ENCODE results near the gene NFKB1.

Gene NFKB1

GRCh38 chr4:102596532-102596931 lies 95.4 kb downstream of the NFKB1 start:
- in situ Hi-C loops (cut with HindIII; ENCODE audit: low sequenced_read_pairs) = no loop called here

DNA sequence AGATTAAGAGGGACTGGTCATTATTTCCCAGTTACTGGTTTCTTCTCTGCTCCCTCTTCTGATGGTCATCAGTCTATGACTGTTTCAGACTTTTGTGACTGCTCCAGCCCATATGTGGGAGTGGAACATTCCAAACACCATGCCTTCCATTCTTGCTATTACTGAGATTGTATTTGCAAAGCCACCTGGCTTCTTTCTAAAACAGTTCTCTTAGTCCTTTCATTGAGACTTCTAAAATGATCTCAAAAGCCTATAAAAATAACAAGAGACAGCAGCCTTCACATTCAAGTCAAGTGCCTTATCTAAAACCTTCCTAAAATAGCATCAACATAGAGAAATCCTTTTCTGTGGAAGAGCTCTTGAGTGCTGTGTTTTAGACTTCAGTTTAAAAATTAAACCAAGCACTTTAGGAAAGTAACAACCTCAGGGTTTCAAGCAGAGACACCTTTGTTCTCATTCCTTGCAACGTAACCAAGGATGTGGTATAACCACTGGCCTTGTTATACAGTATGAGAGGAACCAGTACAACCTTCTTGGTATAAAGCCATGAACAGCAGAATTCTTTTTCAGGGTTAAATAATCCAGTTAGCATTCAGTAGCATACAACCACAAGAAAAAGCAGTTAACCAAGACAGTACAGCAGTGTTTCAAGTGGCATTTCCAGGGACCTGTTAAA lies 97.1 kb downstream of the NFKB1 start:
- in situ Hi-C loops (cut with HindIII; ENCODE audit: low sequenced_read_pairs) = no loop called here

DNA sequence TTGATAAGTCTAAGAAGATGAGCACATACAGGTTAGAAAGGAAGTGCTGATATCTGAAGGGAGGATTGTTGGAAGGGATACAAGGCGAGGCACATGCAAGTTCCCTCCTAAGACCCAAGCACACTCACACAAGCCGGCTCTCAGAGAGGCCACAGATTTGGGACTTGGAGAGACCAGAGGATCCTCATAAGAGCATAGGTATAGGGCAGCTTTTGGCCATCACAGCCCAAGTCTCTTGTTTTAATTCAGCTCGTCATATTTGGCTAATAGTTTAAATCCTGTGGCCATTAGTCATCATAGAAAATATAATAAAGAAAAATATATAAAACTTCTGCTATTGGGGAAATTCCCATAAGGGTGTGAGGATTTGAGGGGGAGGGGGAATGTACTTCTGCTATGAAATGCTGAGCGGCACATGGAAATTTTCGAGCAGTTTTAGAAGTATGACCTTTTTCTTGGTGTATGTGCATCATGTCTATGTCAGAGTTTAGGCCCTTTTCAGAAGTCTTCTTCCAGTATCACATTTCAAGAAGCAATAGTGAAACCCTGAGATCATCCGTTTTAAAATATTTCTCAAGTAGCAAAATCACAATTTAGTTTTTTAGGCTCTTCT lies 97.7 kb downstream of the NFKB1 start:
- in situ Hi-C loops (cut with HindIII; ENCODE audit: low sequenced_read_pairs) = no loop called here

DNA sequence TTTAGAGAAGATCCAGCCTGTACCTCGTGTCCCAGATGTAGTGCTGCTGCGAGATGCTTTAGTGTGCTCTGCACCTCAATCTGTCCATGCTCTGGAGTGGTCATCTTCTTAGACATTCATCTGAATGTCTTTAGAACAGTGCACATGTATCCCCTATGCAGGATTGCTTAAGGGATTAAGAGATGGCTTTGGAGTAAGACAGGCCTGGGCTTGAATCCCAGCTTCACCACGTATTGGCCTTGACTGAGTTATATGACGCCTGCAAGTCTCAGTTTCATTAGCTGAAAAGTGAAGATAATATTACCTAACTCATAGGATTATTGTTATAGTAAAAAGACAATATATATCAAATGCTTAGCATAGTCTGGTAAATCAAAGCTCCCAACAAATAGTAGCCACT lies 98.3 kb downstream of the NFKB1 start:
- in situ Hi-C loops (cut with HindIII; ENCODE audit: low sequenced_read_pairs) = no loop called here

DNA sequence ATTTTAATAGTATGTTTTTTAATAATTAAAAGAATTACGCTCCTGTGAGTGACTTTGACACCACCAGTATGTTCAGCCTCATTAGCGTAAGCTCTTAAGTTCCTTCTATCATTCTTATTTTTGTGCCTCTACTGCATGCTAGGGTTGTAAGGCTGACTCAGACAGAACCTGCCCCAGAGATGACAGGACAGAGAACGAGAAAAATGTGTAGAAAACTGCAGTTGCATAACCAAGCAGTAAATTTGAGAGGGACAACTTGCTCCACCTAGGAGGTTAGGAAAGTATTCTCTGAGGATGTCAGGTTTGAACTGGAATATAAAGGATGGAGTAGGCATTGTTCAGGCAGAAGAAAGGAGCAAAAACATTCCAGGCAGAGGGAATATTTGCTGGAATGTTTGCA lies 98.7 kb downstream of the NFKB1 start:
- in situ Hi-C loops (cut with HindIII; ENCODE audit: low sequenced_read_pairs) = loop anchor here (25.0 kb wide), 1 partner anchor 412 kb away; the partner anchor contains the start of gene SLC9B1

DNA sequence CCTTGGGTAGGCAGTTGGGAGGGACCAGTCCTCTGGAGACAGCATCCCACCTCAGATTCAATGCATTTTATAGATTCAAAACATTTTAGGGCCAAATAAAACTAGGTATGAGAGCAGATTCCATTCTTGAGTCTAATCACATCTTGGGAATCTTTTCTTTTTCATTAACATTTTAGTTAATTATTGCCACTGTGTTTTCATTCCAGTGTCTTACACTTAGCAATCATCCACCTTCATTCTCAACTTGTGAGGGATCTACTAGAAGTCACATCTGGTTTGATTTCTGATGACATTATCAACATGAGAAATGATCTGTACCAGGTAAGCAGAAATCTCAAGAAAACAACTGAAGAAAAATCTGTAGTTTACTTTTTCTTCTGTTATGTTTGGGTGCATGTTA lies 99.5 kb downstream of the NFKB1 start:
- in situ Hi-C loops (cut with HindIII; ENCODE audit: low sequenced_read_pairs) = loop anchor here (25.0 kb wide), 1 partner anchor 412 kb away; the partner anchor contains the start of gene SLC9B1

DNA sequence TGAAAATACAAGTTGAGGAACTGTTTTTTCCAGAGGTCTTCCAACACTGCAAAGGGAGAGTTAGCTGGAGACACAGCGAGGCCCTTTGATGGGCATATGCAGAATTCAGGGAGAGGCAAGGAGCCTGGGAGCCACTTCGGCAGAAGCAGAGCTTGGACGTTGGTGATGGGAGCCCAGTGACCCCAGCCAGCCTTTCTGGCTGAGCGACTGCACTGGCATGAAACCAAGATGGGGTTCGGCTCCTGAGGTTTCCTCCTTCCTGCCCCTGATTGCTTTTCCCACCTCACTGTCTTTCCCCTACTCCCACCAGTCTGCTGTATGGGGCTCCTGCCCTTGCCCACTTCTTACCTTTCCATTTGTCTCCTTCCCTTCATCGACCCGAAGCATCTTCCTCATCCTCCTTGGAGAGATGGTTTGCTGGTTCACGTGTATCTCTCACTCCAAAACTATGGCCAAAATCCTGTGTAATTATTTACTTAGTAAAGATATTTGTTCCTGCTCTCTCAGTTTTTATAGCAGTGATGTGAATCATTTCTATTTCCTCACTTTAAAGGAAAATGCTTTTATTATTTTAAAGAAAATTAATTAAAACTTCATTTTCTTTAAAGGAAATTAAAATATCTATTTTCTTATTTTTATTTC lies 100.5 kb downstream of the NFKB1 start:
- in situ Hi-C loops (cut with HindIII; ENCODE audit: low sequenced_read_pairs) = loop anchor here (25.0 kb wide), 1 partner anchor 411 kb away; the partner anchor contains the start of gene SLC9B1

- in situ Hi-C loops (cut with HindIII; ENCODE audit: low sequenced_read_pairs) = loop anchor here (25.0 kb wide), 1 partner anchor 408 kb away; the partner anchor contains the start of gene SLC9B1
These were observed 103.2 kb downstream of the NFKB1 start for GRCh38 chr4:102604222-102604940.

DNA sequence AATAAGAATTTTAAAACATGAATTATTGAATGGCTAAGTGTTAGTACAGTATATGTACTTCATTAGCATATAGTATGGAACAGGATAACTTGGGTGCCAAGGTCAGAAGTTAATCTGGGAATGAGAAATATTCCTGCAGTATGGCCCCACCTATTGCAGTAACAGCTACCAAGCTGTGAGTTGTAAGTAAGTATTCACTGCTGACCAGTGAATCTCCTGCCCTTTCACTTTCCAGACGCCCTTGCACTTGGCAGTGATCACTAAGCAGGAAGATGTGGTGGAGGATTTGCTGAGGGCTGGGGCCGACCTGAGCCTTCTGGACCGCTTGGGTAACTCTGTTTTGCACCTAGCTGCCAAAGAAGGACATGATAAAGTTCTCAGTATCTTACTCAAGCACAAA lies 105.1 kb downstream of the NFKB1 start:
- in situ Hi-C loops (cut with HindIII; ENCODE audit: low sequenced_read_pairs) = loop anchor here (25.0 kb wide), 1 partner anchor 406 kb away; the partner anchor contains the start of gene SLC9B1

GRCh38 chr4:102606846-102607450 lies 105.8 kb downstream of the NFKB1 start:
- in situ Hi-C loops (cut with HindIII; ENCODE audit: low sequenced_read_pairs) = loop anchor here (25.0 kb wide), 1 partner anchor 405 kb away; the partner anchor contains the start of gene SLC9B1

DNA sequence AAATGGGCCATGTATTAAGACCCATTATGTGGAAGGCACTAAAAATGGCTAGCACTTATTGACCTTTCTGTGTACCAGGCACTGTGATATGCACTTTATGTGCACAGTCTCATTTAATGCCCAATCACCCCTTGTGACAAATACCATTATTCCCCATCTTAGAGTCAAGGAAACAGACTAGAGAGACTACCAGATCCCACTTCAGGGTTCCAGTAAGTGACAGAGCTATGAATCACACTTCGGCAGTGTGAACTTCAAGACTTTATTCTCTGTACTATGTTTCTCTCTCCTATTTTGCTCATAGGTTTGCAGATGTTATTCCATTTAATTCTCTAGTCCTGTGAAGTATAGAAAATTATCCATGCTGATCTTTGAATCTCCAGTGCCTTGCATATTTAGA lies 107.0 kb downstream of the NFKB1 start:
- in situ Hi-C loops (cut with HindIII; ENCODE audit: low sequenced_read_pairs) = loop anchor here (25.0 kb wide), 1 partner anchor 404 kb away; the partner anchor contains the start of gene SLC9B1

DNA sequence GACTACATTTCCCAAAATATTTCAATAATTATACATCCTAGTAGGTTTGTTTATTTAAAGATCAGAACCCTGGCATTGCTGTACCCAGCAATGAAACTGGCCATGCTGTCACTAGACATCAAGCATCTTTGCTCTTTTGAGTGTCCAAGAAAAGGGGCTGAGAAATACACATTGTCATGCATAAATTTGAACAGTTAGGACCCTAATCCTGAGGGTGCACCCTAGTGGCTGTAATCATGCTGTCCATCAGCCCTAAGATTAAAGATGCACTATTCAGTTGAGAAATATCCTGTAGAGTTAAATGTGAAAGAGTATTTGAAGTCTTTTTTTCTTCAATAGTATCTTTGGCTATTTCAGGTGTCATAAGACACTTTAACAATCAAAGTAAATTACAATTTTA lies 108.8 kb downstream of the NFKB1 start:
- in situ Hi-C loops (cut with HindIII; ENCODE audit: low sequenced_read_pairs) = loop anchor here (25.0 kb wide), 1 partner anchor 402 kb away; the partner anchor contains the start of gene SLC9B1

DNA sequence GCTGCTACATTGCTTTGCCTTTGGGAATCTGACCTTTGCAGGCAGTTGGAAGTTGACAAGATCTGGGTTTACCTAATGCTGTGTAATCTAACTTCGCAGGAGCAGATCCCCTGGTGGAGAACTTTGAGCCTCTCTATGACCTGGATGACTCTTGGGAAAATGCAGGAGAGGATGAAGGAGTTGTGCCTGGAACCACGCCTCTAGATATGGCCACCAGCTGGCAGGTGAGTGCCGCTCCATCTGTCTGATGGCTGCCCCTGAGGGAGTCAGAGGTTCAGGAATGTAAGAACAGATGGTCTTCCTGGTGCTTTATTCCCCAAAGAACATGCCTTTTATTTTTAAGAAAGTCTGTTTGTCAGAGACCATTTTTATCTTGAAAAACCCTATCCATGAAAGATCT lies 109.3 kb downstream of the NFKB1 start:
- in situ Hi-C loops (cut with HindIII; ENCODE audit: low sequenced_read_pairs) = loop anchor here (25.0 kb wide), 1 partner anchor 402 kb away; the partner anchor contains the start of gene SLC9B1

DNA sequence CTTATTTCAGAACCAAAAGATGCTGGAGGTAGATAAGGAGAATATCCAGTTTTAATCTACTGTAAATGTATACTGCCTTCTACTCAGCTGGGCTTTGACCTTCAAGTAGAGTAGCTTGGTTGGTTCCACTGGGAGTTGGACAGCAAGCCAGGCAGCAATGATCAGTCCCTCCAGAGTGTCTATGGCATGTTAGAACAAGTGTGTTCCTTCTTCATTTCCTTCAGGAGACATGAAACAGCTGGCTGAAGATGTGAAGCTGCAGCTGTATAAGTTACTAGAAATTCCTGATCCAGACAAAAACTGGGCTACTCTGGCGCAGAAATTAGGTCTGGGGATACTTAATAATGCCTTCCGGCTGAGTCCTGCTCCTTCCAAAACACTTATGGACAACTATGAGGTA lies 111.1 kb downstream of the NFKB1 start:
- in situ Hi-C loops (cut with HindIII; ENCODE audit: low sequenced_read_pairs) = loop anchor here (25.0 kb wide), 1 partner anchor 400 kb away; the partner anchor contains the start of gene SLC9B1

GRCh38 chr4:102612824-102613366 lies 111.7 kb downstream of the NFKB1 start:
- in situ Hi-C loops (cut with HindIII; ENCODE audit: low sequenced_read_pairs) = loop anchor here (25.0 kb wide), 1 partner anchor 399 kb away; the partner anchor contains the start of gene SLC9B1

GRCh38 chr4:102614801-102615200 lies 113.6 kb downstream of the NFKB1 start:
- in situ Hi-C loops (cut with HindIII; ENCODE audit: low sequenced_read_pairs) = loop anchor here (25.0 kb wide), 1 partner anchor 398 kb away; the partner anchor contains the start of gene SLC9B1

- in situ Hi-C loops (cut with HindIII; ENCODE audit: low sequenced_read_pairs) = loop anchor here (25.0 kb wide), 1 partner anchor 396 kb away; the partner anchor contains the start of gene SLC9B1
These were observed 115.5 kb downstream of the NFKB1 start for GRCh38 chr4:102616636-102617035.

GRCh38 chr4:102619021-102619420 lies 117.9 kb downstream of the NFKB1 start:
- in situ Hi-C loops (cut with HindIII; ENCODE audit: low sequenced_read_pairs) = loop anchor here (25.0 kb wide), 1 partner anchor 393 kb away; the partner anchor contains the start of gene SLC9B1

DNA sequence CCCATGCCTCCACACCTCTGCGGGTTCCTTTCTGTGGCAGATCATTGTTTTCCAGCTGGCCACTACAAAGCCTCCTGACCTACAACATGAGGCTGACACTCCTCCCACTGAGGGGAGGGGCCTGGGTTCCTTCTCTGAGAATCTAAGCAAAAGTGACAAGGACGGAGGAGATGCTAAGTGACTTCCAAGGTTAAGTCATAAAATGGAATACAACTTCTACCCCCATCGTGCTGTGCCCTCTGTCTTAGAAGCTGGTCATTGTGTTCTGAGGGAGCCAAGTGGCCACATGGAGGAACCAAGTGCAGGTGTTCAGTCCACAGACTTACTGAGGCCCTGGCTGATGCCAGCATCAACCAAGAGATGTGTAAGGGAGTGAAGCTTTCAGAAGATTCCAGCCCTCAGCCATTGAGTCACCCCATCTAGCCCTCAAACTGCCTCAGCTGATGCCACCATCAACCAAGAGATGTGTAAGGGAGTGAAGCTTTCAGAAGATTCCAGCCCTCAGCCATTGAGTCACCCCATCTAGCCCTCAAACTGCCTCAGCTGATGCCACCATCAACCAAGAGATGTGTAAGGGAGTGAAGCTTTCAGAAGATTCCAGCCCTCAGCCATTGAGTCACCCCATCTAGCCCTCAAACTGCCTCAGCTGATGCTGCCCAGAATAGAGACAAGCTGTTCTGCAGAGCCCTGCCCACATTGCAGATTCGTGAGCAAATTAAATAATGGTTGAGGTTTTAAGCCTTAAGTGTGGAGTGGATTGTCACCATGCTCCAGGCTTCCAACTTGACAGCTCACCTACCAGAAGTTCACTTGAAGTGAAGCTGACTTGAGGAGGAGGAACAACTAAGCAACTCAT lies 118.8 kb downstream of the NFKB1 start:
- in situ Hi-C loops (cut with HindIII; ENCODE audit: low sequenced_read_pairs) = loop anchor here (5.0 to 25.0 kb wide), 4 partner anchors 178 to 475 kb away; partner anchors contain the start of genes BDH2 and SLC9B1
